ENCODE results near the gene NR1H4. TPM values are rescaled to one million over a fixed set of nuclear protein-coding genes. Genes with fewer than 3 reads are reported as not detected.
A peak's percentile ranks its signal among the peaks of the same experiment; 100 is the strongest.

NR1H4 gene
- total and polyA plus RNA-seq, 8 donors: 0.20 to 0.72 (median 0.44) TPM; not detected in 2

- no peaks in the 10 kb centered on the region for H3K36me3 ChIP-seq
- DNase-seq (peak in 1 of 4 donors; percentile 12), ATAC-seq (peak; percentile 35)
- no peak overlapping the region for H3K4me3 ChIP-seq
- H3K9me3 ChIP-seq: peaks cover 0 to 2% of the 10 kb centered on the region in 2 donors
- TF ChIP-seq CTCF (IDR thresholded peaks at IDR 0.05): no peak
- no peaks in the 10 kb centered on the region for H3K4me1 ChIP-seq
- intact Hi-C loops (cut with DNase I): no loop called here
- H3K27ac ChIP-seq: no peak overlapping the region
- no peaks in the 10 kb centered on the region for H3K27me3 ChIP-seq
Observed at GRCh38 chr12:100504804-100505203, 31.1 kb downstream of the NR1H4 start.

GRCh38 chr12:100508751-100509150 is 35.1 kb downstream of the NR1H4 start:
- H3K27ac ChIP-seq: no peak overlapping the region
- no peaks in the 10 kb centered on the region for H3K4me1 ChIP-seq
- DNase-seq (no peak), ATAC-seq (no peak)
- TF ChIP-seq CTCF (IDR thresholded peaks at IDR 0.05): no peak
- H3K9me3 ChIP-seq: no peaks in the 10 kb centered on the region
- intact Hi-C loops (cut with DNase I): no loop called here
- no peaks in the 10 kb centered on the region for H3K27me3 ChIP-seq
- no peaks in the 10 kb centered on the region for H3K36me3 ChIP-seq
- H3K4me3 ChIP-seq: no peak overlapping the region

- Histone ChIP-seq H3K4me1 (no peaks in the 10 kb centered on the region), H3K27me3 (no peaks in the 10 kb centered on the region), H3K27ac (no peak overlapping the region), H3K36me3 (no peaks in the 10 kb centered on the region), H3K9me3 (peaks cover 0 to 2% of the 10 kb centered on the region in 2 donors), H3K4me3 (no peak overlapping the region)
- DNase-seq (no peak), ATAC-seq (no peak)
- TF ChIP-seq CTCF (IDR thresholded peaks at IDR 0.05): no peak
- intact Hi-C loops (cut with DNase I): no loop called here
Observed at GRCh38 chr12:100512692-100513091, 39.0 kb downstream of the NR1H4 start.

- Histone ChIP-seq H3K36me3 (no peaks in the 10 kb centered on the region), H3K4me1 (no peaks in the 10 kb centered on the region), H3K4me3 (no peak overlapping the region), H3K9me3 (peaks cover 0 to 2% of the 10 kb centered on the region in 2 donors), H3K27ac (no peak overlapping the region), H3K27me3 (no peaks in the 10 kb centered on the region)
- intact Hi-C loops (cut with DNase I): no loop called here
- ATAC-seq (no peak), DNase-seq (no peak)
- TF ChIP-seq CTCF (IDR thresholded peaks at IDR 0.05): no peak
Observed at GRCh38 chr12:100515968-100516367, 42.3 kb downstream of the NR1H4 start.

- Histone ChIP-seq H3K9me3 (peaks cover 0 to 2% of the 10 kb centered on the region in 2 donors), H3K27ac (no peak overlapping the region), H3K4me3 (no peak overlapping the region), H3K4me1 (no peaks in the 10 kb centered on the region), H3K36me3 (no peaks in the 10 kb centered on the region), H3K27me3 (no peaks in the 10 kb centered on the region)
- DNase-seq: no peak
- no peak for ATAC-seq
- no peak for TF ChIP-seq CTCF (IDR thresholded peaks at IDR 0.05)
- intact Hi-C loops (cut with DNase I): no loop called here
Observed at GRCh38 chr12:100518376-100518775, 44.7 kb downstream of the NR1H4 start.

Data from left lung (tissue), 10 donors.